ENCODE measurements around the gene FAM219B. TPM values are rescaled to one million over a fixed set of nuclear protein-coding genes. Genes with fewer than 3 reads are reported as not detected.

FAM219B gene
- total and polyA plus RNA-seq, 8 donors, result 12.3 to 85.3 (median 40.3) TPM

- peaks cover 24 to 53% (median 41%) of the 10 kb centered on the region in 4 donors for H3K36me3 ChIP-seq
- DNase-seq, result no peak
- no peaks in the 10 kb centered on the region for H3K27me3 ChIP-seq
- H3K27ac ChIP-seq, result peak overlapping the region; percentile 89 to 99 (median 95)
- TF ChIP-seq POLR2AphosphoS5 (IDR thresholded peaks at IDR 0.05) (no peak), POLR2A (IDR thresholded peaks at IDR 0.05) (no peak), EP300 (IDR thresholded peaks at IDR 0.05) (no peak)
- TF ChIP-seq, protein P1, sequence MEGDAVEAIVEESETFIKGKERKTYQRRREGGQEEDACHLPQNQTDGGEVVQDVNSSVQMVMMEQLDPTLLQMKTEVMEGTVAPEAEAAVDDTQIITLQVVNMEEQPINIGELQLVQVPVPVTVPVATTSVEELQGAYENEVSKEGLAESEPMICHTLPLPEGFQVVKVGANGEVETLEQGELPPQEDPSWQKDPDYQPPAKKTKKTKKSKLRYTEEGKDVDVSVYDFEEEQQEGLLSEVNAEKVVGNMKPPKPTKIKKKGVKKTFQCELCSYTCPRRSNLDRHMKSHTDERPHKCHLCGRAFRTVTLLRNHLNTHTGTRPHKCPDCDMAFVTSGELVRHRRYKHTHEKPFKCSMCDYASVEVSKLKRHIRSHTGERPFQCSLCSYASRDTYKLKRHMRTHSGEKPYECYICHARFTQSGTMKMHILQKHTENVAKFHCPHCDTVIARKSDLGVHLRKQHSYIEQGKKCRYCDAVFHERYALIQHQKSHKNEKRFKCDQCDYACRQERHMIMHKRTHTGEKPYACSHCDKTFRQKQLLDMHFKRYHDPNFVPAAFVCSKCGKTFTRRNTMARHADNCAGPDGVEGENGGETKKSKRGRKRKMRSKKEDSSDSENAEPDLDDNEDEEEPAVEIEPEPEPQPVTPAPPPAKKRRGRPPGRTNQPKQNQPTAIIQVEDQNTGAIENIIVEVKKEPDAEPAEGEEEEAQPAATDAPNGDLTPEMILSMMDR (IDR thresholded peaks at IDR 0.05), result no peak
- intact Hi-C loops (cut with DNase I; ENCODE audit: low total_unique reads), result no loop called here
- peak overlapping the region; percentile 90 to 97 (median 92) for H3K4me3 ChIP-seq
- 36 to 48% (median 38%) methylated on average over 8 of the region's 8 CpGs for WGBS, 5 donors
- H3K4me1 ChIP-seq, result peaks cover 17 to 38% (median 30%) of the 10 kb centered on the region in 4 donors
- no peaks in the 10 kb centered on the region for H3K9me3 ChIP-seq
Observed at GRCh38 chr15:74907163-74907870, 666 bp upstream of the FAM219B start.

- H3K36me3 ChIP-seq, result peaks cover 17 to 50% (median 38%) of the 10 kb centered on the region in 4 donors
- H3K4me1 ChIP-seq, result peaks cover 17 to 51% (median 43%) of the 10 kb centered on the region in 4 donors
- peak in 1 of 3 donors; percentile 5 for TF ChIP-seq POLR2AphosphoS5 (IDR thresholded peaks at IDR 0.05)
- TF ChIP-seq, protein P1 (IDR thresholded peaks at IDR 0.05), result no peak
- no peak for TF ChIP-seq EP300 (IDR thresholded peaks at IDR 0.05)
- TF ChIP-seq POLR2A (IDR thresholded peaks at IDR 0.05), result no peak
- no peaks in the 10 kb centered on the region for H3K27me3 ChIP-seq
- intact Hi-C loops (cut with DNase I; ENCODE audit: low total_unique reads), result no loop called here
- WGBS, 5 donors, result 0 to 2% (median 1%) methylated on average over 10 to 20 of the region's 20 CpGs
- DNase-seq, result peak in 1 of 2 donors; percentile 31
- peak overlapping the region; percentile 89 to 99 (median 95) for H3K27ac ChIP-seq
- peak overlapping the region; percentile 90 to 97 (median 92) for H3K4me3 ChIP-seq
- no peaks in the 10 kb centered on the region for H3K9me3 ChIP-seq
Observed at GRCh38 chr15:74906067-74906449, 593 bp downstream of the FAM219B start.

- no peaks in the 10 kb centered on the region for H3K27me3 ChIP-seq
- H3K36me3 ChIP-seq, result peaks cover 31 to 53% (median 51%) of the 10 kb centered on the region in 4 donors
- intact Hi-C loops (cut with DNase I; ENCODE audit: low total_unique reads), result no loop called here
- H3K4me1 ChIP-seq, result peaks cover 17 to 55% (median 45%) of the 10 kb centered on the region in 4 donors
- no peaks in the 10 kb centered on the region for H3K9me3 ChIP-seq
- H3K4me3 ChIP-seq, result no peak overlapping the region
- no peak for DNase-seq
- TF ChIP-seq POLR2A (IDR thresholded peaks at IDR 0.05), result no peak
- no peak for TF ChIP-seq POLR2AphosphoS5 (IDR thresholded peaks at IDR 0.05)
- TF ChIP-seq, protein P1 (IDR thresholded peaks at IDR 0.05), result no peak
- no peak for TF ChIP-seq EP300 (IDR thresholded peaks at IDR 0.05)
- WGBS, 5 donors, result 89 to 95% (median 93%) methylated on average over 7 of the region's 7 CpGs
- H3K27ac ChIP-seq, result no peak overlapping the region
Observed at GRCh38 chr15:74904190-74904805, 2.4 kb downstream of the FAM219B start.

DNA sequence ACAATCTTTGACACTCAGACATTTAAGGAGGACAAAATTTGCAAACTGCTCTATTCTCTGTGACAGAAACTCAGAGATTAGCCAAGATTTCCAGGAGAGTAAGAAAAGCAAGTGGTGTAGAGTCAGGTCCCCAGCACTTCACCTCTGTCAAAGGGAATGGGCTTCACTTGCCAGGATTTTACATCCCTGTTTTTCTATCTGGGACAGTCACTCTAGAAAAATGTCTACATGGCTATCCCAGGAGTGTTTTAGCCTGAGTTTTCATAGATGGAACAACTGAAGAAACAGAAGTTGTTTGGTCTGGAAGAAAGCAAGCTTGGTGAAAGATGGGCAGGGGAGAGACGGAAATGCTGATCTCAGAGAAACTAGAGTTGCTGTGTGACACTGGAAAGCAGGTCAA is 3.0 kb downstream of the FAM219B start:
- no peak for DNase-seq
- Histone ChIP-seq H3K27ac (no peak overlapping the region), H3K36me3 (peaks cover 31 to 60% (median 57%) of the 10 kb centered on the region in 4 donors), H3K27me3 (no peaks in the 10 kb centered on the region), H3K4me3 (no peak overlapping the region), H3K9me3 (no peaks in the 10 kb centered on the region), H3K4me1 (peaks cover 17 to 55% (median 45%) of the 10 kb centered on the region in 4 donors)
- TF ChIP-seq POLR2AphosphoS5 (IDR thresholded peaks at IDR 0.05), result no peak
- no peak for TF ChIP-seq POLR2A (IDR thresholded peaks at IDR 0.05)
- TF ChIP-seq, protein P1 (IDR thresholded peaks at IDR 0.05), result no peak
- TF ChIP-seq EP300 (IDR thresholded peaks at IDR 0.05), result no peak
- WGBS, 5 donors, result 84 to 93% (median 91%) methylated on average over 1 of the region's 1 CpG
- intact Hi-C loops (cut with DNase I; ENCODE audit: low total_unique reads), result no loop called here

Data from stomach (tissue), 9 donors.